Measurements from ENCODE around the gene PI4K2A. TPM values are rescaled to one million over a fixed set of nuclear protein-coding genes. Genes with fewer than 3 reads are reported as not detected.

Gene PI4K2A
- 32.0 and 33.5 TPM in 2 replicates for total RNA-seq

DNA sequence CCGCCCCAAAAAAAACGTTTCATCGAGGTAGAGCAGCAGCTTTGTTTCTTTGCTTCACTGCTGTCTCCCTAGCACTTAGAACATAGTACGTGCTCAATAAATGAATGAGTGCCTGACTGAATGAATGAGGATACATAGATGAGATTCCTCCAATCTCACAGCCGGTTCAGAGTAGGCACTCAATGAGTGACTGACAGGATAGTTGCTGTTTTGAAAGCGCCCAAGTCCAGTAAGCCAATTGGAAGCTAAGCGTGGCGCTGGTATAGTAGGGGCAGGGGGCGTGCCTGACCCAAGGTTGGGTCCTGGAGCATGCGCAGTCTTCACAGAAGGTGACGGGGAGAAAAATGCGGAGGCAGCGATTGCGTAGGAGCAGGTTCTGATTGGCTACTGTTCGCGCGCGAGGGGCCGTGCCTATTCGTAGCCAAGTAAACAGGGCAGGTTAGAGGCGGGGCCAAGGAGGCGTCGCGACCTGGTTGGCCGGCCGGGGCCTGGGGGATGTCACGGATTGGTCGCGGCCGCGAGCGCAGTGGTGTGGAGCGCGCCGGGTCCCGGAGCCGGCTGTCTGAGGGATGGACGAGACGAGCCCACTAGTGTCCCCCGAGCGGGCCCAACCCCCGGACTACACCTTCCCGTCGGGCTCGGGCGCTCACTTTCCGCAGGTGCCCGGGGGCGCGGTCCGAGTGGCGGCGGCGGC, at the start of gene PI4K2A:
TSS of gene PI4K2A (plus strand) at position 498 of the 694 bp plus-strand sequence. CDS start at position 570, 72 bp downstream.

DNA sequence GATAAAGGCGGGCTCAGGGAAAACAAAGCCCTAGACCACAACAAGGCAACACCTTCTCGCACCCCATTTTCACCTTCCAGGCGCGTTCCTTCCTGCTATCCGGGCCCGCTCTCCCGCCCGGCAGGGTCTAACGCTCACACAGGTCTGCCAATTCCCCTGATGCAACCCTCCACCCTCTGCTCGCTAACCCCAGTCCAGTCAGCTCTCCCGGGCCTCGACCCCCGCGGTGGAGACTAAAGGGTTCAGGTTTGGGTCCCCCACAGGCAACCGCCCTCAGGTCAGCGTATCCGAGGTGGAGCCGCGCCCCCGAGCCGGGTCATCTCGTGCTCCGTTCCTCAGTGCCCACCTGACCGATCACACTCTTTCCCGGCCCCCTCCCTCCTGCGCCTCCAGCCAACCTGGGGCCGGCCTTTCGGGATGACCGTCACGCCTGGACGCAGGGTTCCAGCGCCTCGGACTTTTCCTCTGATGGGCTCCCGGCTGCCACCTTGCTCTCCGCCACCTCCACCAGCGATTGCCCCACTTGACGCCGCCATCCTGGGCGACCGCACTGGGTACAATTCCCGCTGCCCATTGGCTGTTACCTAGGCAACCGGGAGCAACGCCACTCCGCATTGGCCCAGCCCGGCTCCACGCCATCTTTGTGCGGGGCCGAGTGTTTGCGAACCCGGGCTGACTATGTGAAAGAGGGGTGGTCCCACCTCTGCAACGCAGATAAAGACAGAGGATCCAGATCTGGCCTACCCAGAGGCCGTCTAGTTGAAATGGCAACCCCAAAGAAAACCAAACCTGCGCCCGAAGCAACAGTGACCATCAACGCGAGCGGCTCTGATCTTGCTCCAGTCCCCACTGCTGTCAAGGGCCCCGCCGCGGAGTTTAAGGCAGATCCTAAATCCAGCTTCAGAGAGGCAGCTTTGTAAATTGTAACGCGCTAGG, 7.3 kb upstream of the PI4K2A start, which contains the start of gene MORN4:
TSS of gene MORN4 (minus strand) at position 552 of the 936 bp plus-strand sequence. CDS start 13,847 bp downstream, outside the sequence.

DNA sequence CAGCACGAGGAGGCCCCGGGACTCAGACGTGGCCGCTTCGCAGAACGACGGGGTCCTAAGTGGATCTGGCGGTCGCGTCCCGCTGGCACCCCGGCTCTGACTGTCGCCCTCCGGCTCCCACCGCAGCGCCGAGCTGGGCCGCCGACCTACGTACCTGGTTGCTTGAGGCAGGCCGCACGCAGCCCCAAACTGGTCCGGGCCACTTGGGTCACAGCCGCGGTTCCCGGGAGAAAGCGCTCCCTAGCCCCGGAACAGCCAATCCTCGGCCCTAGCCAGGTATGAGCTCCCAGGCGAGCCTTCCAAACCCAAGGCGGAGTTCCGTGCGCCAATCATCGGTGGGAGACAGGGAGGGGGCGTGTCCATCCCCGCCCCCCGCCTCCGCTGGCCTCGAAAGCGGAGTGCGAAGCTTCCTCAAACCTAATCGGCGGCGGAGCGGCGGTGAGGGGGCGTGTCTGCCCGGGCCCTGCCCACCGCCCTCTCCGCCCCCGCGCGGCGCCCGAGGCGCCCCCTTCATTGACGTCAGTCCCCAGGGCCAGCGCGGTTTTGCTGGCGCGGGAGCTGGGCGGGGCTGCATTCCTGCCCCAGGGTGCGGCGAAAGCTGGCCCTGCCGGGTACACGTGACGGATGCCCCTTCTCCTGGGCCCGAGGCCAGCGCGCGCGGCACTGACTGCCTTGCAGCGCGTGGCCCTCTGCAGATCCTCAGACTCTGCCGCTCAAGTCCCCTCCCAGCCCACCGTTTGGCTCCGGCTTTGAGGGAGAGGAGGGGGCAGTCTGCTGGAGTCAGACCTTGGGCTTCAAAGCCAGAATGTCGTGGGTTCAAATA, 46.7 kb downstream of the PI4K2A start, which contains the start of gene AVPI1:
TSS of gene AVPI1 (minus strand) at position 280 of the 823 bp plus-strand sequence. CDS start 7,336 bp downstream, outside the sequence.

DNA sequence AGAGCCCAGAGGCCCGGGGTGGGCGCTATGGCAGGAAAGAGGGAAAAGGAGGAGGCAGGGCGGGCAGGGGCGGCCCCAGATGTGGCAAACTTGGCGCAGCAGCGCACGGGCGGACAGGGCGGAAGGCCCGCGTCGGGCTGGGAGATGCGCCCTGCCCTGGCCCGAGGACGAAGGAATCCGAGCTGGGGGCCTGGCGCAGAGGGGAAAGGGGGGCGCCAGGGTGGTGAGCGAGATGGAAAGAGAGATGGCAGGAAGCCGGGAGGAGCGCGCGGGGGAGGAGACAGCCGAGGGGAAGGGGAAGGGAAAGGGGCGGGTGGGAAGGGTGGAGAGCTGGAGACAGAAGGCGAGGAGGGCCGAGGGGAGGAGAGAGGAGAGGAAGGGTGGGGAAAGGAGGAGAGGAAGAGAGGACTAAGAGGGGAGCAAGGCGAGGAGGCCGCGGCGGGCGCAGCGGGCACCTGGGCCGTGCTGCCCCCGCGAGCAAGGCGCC, 72.9 kb downstream of the PI4K2A start, which contains the start of gene MARVELD1:
TSS of gene MARVELD1 (plus strand) at position 392 of the 487 bp plus-strand sequence. CDS start 147 bp downstream, outside the sequence.

Other genes starting within 250 kb of the PI4K2A start
- gene RRP12, start 239.3 kb upstream of the PI4K2A start, total RNA-seq, result 24.3 and 31.4 TPM in 2 replicates
- gene PGAM1, start 214.5 kb upstream of the PI4K2A start, total RNA-seq, result 803 and 845 TPM in 2 replicates
- gene EXOSC1, start 194.7 kb upstream of the PI4K2A start, total RNA-seq, result 55.3 and 83.9 TPM in 2 replicates
- 65.4 and 83.3 TPM in 2 replicates for gene ZDHHC16, start 194.5 kb upstream of the PI4K2A start, total RNA-seq
- 97.8 and 116 TPM in 2 replicates for gene MMS19, start 142.2 kb upstream of the PI4K2A start, total RNA-seq
- 25.9 and 29.1 TPM in 2 replicates for gene UBTD1, start 141.7 kb upstream of the PI4K2A start, total RNA-seq
- 0.29 TPM in 1 of 2 replicates, not detected in the other for gene ANKRD2, start 67.9 kb upstream of the PI4K2A start, total RNA-seq
- gene HOGA1, start 56.3 kb upstream of the PI4K2A start, total RNA-seq, result under 0.01 and 2.1 TPM in 2 replicates
- gene C10orf62, start 51.0 kb upstream of the PI4K2A start, total RNA-seq, result not detected in 2 replicates
- 7.8 and 18.4 TPM in 2 replicates for gene MORN4, start 7.2 kb upstream of the PI4K2A start, total RNA-seq
- 28.3 and 28.4 TPM in 2 replicates for gene AVPI1, start 46.6 kb downstream of the PI4K2A start, total RNA-seq
- 55.3 and 63.4 TPM in 2 replicates for gene MARVELD1, start 73.1 kb downstream of the PI4K2A start, total RNA-seq
- gene ZFYVE27, start 96.5 kb downstream of the PI4K2A start, total RNA-seq, result 8.7 and 13.5 TPM in 2 replicates
- not detected in 2 replicates for gene SFRP5, start 131.3 kb downstream of the PI4K2A start, total RNA-seq
- not detected in 2 replicates for gene GOLGA7B, start 209.2 kb downstream of the PI4K2A start, total RNA-seq